Cardiac muscle cell (in vitro differentiated cells and primary cell): ENCODE measurements around the gene LCORL. TPM values are rescaled to one million over a fixed set of nuclear protein-coding genes. Genes with fewer than 3 reads are reported as not detected.
A peak's percentile ranks its signal among the peaks of the same experiment; 100 is the strongest.

Experiments
- DNase-seq, 2 donors: peaks; one replicate each; pipeline versions ENCODE4 v3.0.0 to v3.0.0-alpha.2; 2010 to 2017; ENCODE audit warnings: low read depth in 1 of 2, low spot score in 1 of 2
- H3K27ac ChIP-seq: fragments of 200-600 bp; sonication (generic); 2 replicates; pipeline ENCODE4 v1.5.1; 2016
- H3K27me3 ChIP-seq: fragments of 200-600 bp; sonication (generic); 2 replicates; pipeline ENCODE4 v1.6.0; 2016; ENCODE audit warnings: control low read depth
- H3K36me3 ChIP-seq: fragments of 200-600 bp; sonication (generic); 2 replicates; pipeline ENCODE4 v1.5.1; 2016; ENCODE audit warnings: control low read depth
- H3K4me1 ChIP-seq: fragments of 200-600 bp; sonication (generic); 2 replicates; pipeline ENCODE4 v1.8.1; 2017; ENCODE audit warnings: low read depth, mild to moderate bottlenecking, mixed run types
- H3K4me3 ChIP-seq: fragments of 200-600 bp; sonication (generic); 2 replicates; pipeline ENCODE4 v1.5.1; 2016; ENCODE audit warnings: mild to moderate bottlenecking
- H3K9me3 ChIP-seq: fragments of 200-600 bp; sonication (generic); 2 replicates; pipeline ENCODE4 v1.5.1; 2017; ENCODE audit warnings: low read depth, mild to moderate bottlenecking, control low read depth
- polyA plus RNA-seq: library from polyadenylated mRNA; unstranded; fragments of >200 nt; fragmentation: Nextera tagmentation; extraction: Ambion mirVana; gene quantifications from 2 replicates; pipeline ENCODE4 v1.2.1, GENCODE V29; 2016
- total RNA-seq: library from RNA; depleted of rRNA; stranded (reverse); fragments of >200 nt; gene quantifications from 2 replicates; pipeline ENCODE4 v1.2.3, GENCODE V29; 2016
- TF ChIP-seq, protein P1 (sequence below): IDR thresholded peaks from 2 replicates; pipeline ENCODE4 v1.5.1; 2012; ENCODE audit warnings: low read depth, mild to moderate bottlenecking, low read length

Gene LCORL
- total and polyA plus RNA-seq, 2 experiments from 2014 or later, result 11.7 to 50.2 TPM

DNA sequence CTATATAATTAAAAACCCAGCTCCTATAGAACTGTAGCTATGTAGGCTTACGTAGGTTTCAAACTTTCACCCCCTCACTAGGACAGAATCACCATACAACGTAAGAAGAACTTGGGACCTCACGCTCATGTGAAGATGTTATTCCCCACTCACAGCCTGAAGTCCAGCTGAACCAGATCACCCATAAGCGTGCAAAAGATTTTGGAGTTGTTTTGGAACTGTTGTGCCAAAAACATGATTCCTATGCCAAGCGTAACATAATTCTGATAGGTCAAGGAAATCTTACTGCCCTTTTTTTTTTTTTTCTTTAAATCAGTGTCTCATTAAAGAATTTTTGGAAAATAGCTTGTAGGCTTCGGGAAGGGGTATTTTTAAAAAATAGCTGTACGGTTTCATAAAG, 57.0 kb downstream of the LCORL start:
- H3K4me3 ChIP-seq, result no peak overlapping the region
- no peaks in the 10 kb centered on the region for H3K4me1 ChIP-seq
- DNase-seq, result peak in 1 of 2 donors; percentile 13
- TF ChIP-seq, protein P1, sequence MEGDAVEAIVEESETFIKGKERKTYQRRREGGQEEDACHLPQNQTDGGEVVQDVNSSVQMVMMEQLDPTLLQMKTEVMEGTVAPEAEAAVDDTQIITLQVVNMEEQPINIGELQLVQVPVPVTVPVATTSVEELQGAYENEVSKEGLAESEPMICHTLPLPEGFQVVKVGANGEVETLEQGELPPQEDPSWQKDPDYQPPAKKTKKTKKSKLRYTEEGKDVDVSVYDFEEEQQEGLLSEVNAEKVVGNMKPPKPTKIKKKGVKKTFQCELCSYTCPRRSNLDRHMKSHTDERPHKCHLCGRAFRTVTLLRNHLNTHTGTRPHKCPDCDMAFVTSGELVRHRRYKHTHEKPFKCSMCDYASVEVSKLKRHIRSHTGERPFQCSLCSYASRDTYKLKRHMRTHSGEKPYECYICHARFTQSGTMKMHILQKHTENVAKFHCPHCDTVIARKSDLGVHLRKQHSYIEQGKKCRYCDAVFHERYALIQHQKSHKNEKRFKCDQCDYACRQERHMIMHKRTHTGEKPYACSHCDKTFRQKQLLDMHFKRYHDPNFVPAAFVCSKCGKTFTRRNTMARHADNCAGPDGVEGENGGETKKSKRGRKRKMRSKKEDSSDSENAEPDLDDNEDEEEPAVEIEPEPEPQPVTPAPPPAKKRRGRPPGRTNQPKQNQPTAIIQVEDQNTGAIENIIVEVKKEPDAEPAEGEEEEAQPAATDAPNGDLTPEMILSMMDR, result no peak
- no peaks in the 10 kb centered on the region for H3K27me3 ChIP-seq
- peaks cover 4% of the 10 kb centered on the region for H3K36me3 ChIP-seq
- no peaks in the 10 kb centered on the region for H3K9me3 ChIP-seq
- no peak overlapping the region for H3K27ac ChIP-seq

DNA sequence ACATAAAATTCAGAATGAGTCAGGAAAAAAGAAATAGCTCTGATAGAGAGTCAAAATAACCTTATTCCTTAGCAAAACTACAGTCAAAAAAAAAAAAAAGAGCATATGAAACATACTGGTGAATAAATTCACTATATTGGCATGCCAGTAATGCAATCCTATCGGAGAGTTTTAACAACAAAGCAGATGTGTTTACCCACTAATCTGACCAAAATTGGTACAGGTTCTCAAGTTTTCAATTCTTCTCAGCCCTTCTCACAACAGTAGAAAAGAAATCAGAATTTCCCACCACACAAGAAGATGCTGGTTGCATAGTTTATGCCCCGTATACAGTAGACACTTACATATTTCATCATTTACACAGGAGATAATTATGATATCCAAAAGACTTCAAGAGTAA, 59.4 kb downstream of the LCORL start:
- TF ChIP-seq, protein P1, result no peak
- H3K27me3 ChIP-seq, result no peaks in the 10 kb centered on the region
- peaks cover 4% of the 10 kb centered on the region for H3K36me3 ChIP-seq
- no peaks in the 10 kb centered on the region for H3K9me3 ChIP-seq
- H3K4me3 ChIP-seq, result no peak overlapping the region
- H3K4me1 ChIP-seq, result no peaks in the 10 kb centered on the region
- H3K27ac ChIP-seq, result no peak overlapping the region
- no peak for DNase-seq

DNA sequence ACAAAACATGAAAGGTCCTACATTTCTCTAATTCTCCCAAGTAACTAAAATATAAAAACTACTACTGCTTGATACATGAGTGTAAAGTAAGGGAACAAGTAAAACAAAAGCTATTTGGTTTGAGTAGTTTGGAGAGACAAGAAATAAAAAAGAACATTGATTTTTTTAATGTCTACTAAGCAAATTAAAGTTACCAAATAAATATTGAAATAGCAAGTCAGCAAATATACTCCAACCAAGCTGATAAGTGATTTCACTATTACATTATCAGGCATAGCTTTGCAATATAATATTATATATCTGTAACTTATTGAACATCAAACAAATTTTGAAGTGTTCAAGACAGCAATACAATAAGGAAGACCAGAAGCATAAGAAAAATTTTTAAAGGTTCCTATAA, 60.3 kb downstream of the LCORL start:
- Histone ChIP-seq H3K4me3 (no peak overlapping the region), H3K27me3 (no peaks in the 10 kb centered on the region), H3K27ac (no peak overlapping the region), H3K36me3 (peaks cover 4% of the 10 kb centered on the region), H3K4me1 (no peaks in the 10 kb centered on the region), H3K9me3 (no peaks in the 10 kb centered on the region)
- DNase-seq, result no peak
- TF ChIP-seq, protein P1, result no peak

DNA sequence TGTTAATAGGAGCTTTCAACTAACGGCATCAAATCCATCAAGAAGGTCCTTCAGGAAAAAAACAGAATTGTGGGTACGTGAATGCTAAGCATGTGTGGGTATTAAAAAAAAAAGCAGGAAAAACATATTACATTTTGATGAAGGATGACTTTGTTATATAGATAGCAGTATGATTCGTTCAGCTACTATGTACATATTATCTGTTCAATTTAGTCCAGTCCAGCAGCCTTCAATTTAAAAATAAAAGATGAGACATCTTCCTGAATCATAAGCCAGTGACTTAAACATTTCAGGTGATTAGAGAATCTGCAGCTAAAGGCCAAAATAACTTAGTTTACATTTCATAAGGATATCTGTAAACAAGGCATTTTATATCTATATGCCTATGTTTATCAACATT, 63.4 kb downstream of the LCORL start:
- TF ChIP-seq, protein P1, result no peak
- Histone ChIP-seq H3K27me3 (no peaks in the 10 kb centered on the region), H3K9me3 (no peaks in the 10 kb centered on the region), H3K36me3 (peaks cover 11% of the 10 kb centered on the region), H3K4me3 (no peak overlapping the region), H3K4me1 (no peaks in the 10 kb centered on the region), H3K27ac (no peak overlapping the region)
- DNase-seq, result no peak

DNA sequence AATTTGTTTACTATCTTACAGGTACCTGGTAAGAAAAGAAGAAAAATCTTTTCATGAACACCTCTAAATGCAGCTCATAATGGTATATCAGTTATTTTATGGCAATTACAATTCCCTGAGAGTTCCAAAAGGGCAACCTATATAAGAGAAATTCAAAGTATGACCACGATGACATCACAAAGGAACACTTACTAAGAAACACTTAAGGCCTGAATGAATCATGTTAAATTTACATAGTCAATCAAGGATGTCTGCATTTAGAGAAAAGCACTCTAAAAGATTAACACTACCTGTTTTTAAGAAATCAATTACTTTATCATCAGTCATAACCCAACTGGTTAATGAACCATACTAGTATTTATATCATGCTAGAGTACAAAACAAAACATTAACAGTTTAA, 63.9 kb downstream of the LCORL start:
- peak in 1 of 2 donors; percentile 8 for DNase-seq
- no peak overlapping the region for H3K4me3 ChIP-seq

More for the DNA sequence above, 63.9 kb downstream of the LCORL start:
- Histone ChIP-seq H3K36me3 (peaks cover 11% of the 10 kb centered on the region), H3K9me3 (no peaks in the 10 kb centered on the region), H3K27ac (no peak overlapping the region), H3K27me3 (no peaks in the 10 kb centered on the region), H3K4me1 (no peaks in the 10 kb centered on the region)
- TF ChIP-seq, protein P1, result no peak
